MM.1S (cell line): ENCODE measurements around the gene ANKH.

ENCODE experiments used
- EZH2phosphoT487 ChIP-seq: fragments of 300-600 bp; sonication (generic); IDR thresholded peaks from 2 replicates; pipeline ENCODE4 v1.6.1; 2018; ENCODE audit warnings: antibody characterized with exemption, low read length
- TF ChIP-seq, protein P1 (sequence below): fragments of 300-600 bp; sonication (generic); IDR thresholded peaks from 2 replicates; pipeline ENCODE4 v1.5.1; 2016; ENCODE audit warnings: antibody characterized with exemption, low read length, mixed read lengths

DNA sequence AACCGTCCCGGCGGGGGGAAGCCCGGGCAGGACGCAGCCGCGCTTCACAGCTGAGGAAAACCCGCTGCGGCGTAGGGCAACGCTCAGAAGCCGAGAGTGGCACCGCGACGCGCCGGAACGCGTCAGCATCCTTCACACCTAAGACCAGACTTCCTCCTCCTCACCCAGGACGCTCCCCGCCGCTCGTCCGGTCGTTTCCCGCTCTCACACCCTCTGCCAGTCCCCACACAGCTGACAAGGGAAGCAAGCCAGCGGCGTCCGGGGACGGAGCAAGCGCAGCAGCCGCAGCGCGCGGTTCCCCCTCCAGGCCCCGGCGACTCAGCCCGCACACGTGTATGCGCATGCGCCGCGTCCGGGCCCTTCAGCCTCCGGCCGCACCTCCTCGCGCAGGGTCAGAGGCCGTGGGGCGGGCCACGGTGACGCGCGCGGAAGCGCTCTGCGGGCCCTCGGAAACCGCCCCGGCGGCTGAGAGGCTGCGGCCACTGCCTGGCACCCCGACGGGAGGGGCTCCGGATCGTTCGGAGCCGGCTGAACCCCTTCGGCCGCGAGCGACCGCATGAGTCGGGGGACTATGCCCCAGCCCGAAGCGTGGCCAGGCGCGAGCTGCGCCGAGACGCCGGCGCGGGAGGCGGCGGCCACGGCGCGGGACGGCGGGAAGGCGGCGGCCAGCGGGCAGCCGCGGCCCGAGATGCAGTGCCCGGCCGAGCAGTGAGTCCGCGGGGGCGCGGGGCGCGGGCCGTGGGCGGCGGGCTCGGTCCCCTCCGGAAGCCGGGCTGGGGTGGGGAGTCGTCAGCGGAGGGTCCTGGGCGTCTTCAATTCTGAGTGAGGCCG lies 207.1 kb downstream of the ANKH start, which contains the start of gene OTULIN:
- TF ChIP-seq, protein P1, sequence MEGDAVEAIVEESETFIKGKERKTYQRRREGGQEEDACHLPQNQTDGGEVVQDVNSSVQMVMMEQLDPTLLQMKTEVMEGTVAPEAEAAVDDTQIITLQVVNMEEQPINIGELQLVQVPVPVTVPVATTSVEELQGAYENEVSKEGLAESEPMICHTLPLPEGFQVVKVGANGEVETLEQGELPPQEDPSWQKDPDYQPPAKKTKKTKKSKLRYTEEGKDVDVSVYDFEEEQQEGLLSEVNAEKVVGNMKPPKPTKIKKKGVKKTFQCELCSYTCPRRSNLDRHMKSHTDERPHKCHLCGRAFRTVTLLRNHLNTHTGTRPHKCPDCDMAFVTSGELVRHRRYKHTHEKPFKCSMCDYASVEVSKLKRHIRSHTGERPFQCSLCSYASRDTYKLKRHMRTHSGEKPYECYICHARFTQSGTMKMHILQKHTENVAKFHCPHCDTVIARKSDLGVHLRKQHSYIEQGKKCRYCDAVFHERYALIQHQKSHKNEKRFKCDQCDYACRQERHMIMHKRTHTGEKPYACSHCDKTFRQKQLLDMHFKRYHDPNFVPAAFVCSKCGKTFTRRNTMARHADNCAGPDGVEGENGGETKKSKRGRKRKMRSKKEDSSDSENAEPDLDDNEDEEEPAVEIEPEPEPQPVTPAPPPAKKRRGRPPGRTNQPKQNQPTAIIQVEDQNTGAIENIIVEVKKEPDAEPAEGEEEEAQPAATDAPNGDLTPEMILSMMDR, result no peak
- TF ChIP-seq EZH2phosphoT487, result no peak
